Measurements from ENCODE around the gene CFB. TPM values are rescaled to one million over a fixed set of nuclear protein-coding genes. Genes with fewer than 3 reads are reported as not detected.
"Not testable (repeated sequence)": the region's sequence is repeated elsewhere in the genome, so short reads cannot be mapped to it uniquely, and the experiment has no call there.

The CFB gene
- total RNA-seq, 4 donors from 2014 or later = 23.1 to 183 (median 89.9) TPM

GRCh38 chr6:31979238-31979898 lies 33.5 kb downstream of the CFB start:
- Histone ChIP-seq H3K27ac (no peak overlapping the region), H3K4me1 (no peaks in the 10 kb centered on the region)
- no peak for DNase-seq

GRCh38 chr6:31980195-31980876 lies 34.4 kb downstream of the CFB start:
- H3K9me3 ChIP-seq, H3K4me1 ChIP-seq, H3K4me3 ChIP-seq, H3K27me3 ChIP-seq, H3K27ac ChIP-seq: not testable (repeated sequence)
- peak in 1 of 3 donors; percentile 11 for DNase-seq
- H3K36me3 ChIP-seq = peaks cover 0 to 11% (median 0%) of the 10 kb centered on the region in 3 donors

More at GRCh38 chr6:31979238-31979898, 33.5 kb downstream of the CFB start:
- no peaks in the 10 kb centered on the region for H3K27me3 ChIP-seq
- peaks cover 0 to 11% (median 0%) of the 10 kb centered on the region in 3 donors for H3K36me3 ChIP-seq
- no peak for TF ChIP-seq POLR2A (IDR thresholded peaks at IDR 0.05)
- TF ChIP-seq CTCF (IDR thresholded peaks at IDR 0.05) = no peak
- H3K9me3 ChIP-seq = no peaks in the 10 kb centered on the region
- H3K4me3 ChIP-seq = no peak overlapping the region

GRCh38 chr6:31980998-31981397 lies 35.1 kb downstream of the CFB start:
- H3K4me3 ChIP-seq, H3K27me3 ChIP-seq, H3K27ac ChIP-seq, H3K4me1 ChIP-seq, H3K9me3 ChIP-seq, DNase-seq: not testable (repeated sequence)
- H3K36me3 ChIP-seq = peaks cover 0 to 11% (median 0%) of the 10 kb centered on the region in 3 donors

- H3K4me1 ChIP-seq, H3K4me3 ChIP-seq, DNase-seq, H3K27ac ChIP-seq, H3K27me3 ChIP-seq, H3K9me3 ChIP-seq: not testable (repeated sequence)
- H3K36me3 ChIP-seq = peaks cover 0 to 11% (median 0%) of the 10 kb centered on the region in 3 donors
These were observed 35.8 kb downstream of the CFB start, which contains the start of gene C4A for GRCh38 chr6:31981744-31982143. C4A (plus strand) TSS chr6:31982057; CDS start chr6:31982108, 51 bp downstream.

- not testable (repeated sequence) for H3K27me3 ChIP-seq, H3K27ac ChIP-seq, H3K9me3 ChIP-seq, H3K36me3 ChIP-seq, H3K4me3 ChIP-seq, H3K4me1 ChIP-seq, DNase-seq
These were observed 43.5 kb downstream of the CFB start for GRCh38 chr6:31989363-31989762.

- not testable (repeated sequence) for H3K9me3 ChIP-seq, H3K4me1 ChIP-seq, H3K27me3 ChIP-seq, H3K27ac ChIP-seq, H3K36me3 ChIP-seq, H3K4me3 ChIP-seq
- peak in 1 of 3 donors; percentile 21 for DNase-seq
These were observed 48.5 kb downstream of the CFB start for GRCh38 chr6:31994421-31994820.

GRCh38 chr6:31996385-31996784 lies 50.5 kb downstream of the CFB start:
- H3K36me3 ChIP-seq, H3K9me3 ChIP-seq, H3K27ac ChIP-seq, H3K4me3 ChIP-seq, H3K4me1 ChIP-seq, H3K27me3 ChIP-seq: not testable (repeated sequence)
- peak in 2 of 3 donors; percentile 14 to 26 for DNase-seq

Small RNA genes within 50 kb of the gene (small RNA-seq; reads per million reads assigned to genes)
- 0 reads per million in 2 donors for gene AL645922.1

Other genes starting within 250 kb of the CFB start
- gene ABHD16A, start 242.8 kb upstream of the CFB start, total RNA-seq = 10 to 100 TPM; 44.1 to 92.6 (median 63.1) TPM
- not detected for gene LY6G6F, start 239.2 kb upstream of the CFB start, total RNA-seq
- not detected for gene LY6G6D, start 230.7 kb upstream of the CFB start, total RNA-seq
- gene LY6G6C, start 224.3 kb upstream of the CFB start, total RNA-seq = not detected
- not detected for gene MPIG6B, start 222.7 kb upstream of the CFB start, total RNA-seq
- 100 to 1,000 TPM in 1 of 4 donors, 10 to 100 TPM in 3; 25.6 to 136 (median 53.3) TPM for gene DDAH2, start 216.8 kb upstream of the CFB start, total RNA-seq
- 100 to 1,000 TPM; 207 to 307 (median 270) TPM for gene CLIC1, start 209.6 kb upstream of the CFB start, total RNA-seq
- gene MSH5, start 206.1 kb upstream of the CFB start, total RNA-seq = 10 to 100 TPM; 21.4 to 72.6 (median 46.1) TPM
- 10 to 100 TPM in 1 of 4 donors, 1 to 10 TPM in 3; 6.6 to 10.3 (median 9.5) TPM for gene SAPCD1, start 183.4 kb upstream of the CFB start, total RNA-seq
- 10 to 100 TPM in 3 of 4 donors, not detected in 1; 16.8 to 26.0 (median 19.7) TPM for gene VWA7, start 168.8 kb upstream of the CFB start, total RNA-seq
- gene VARS1, start 150.3 kb upstream of the CFB start, total RNA-seq = 10 to 100 TPM; 33.9 to 53.6 (median 44.7) TPM
- 10 to 100 TPM; 11.8 to 42.9 (median 19.1) TPM for gene LSM2, start 139.1 kb upstream of the CFB start, total RNA-seq
- 1 to 10 TPM in 2 of 4 donors, under 1 TPM in 1, not detected in 1; 0.88 to 1.7 (median 1.5) TPM for gene HSPA1L, start 130.8 kb upstream of the CFB start, total RNA-seq
- gene HSPA1A, start 130.6 kb upstream of the CFB start, total RNA-seq = 100 to 1,000 TPM in 1 of 4 donors, 10 to 100 TPM in 3; 38.1 to 123 (median 67.0) TPM
- 100 to 1,000 TPM in 3 of 4 donors, 10 to 100 TPM in 1; 85.7 to 199 (median 146) TPM for gene HSPA1B, start 118.4 kb upstream of the CFB start, total RNA-seq
- 100 to 1,000 TPM in 1 of 4 donors, 10 to 100 TPM in 3; 11.6 to 100 (median 81.8) TPM for gene NEU1, start 83.3 kb upstream of the CFB start, total RNA-seq
- gene SLC44A4, start 67.1 kb upstream of the CFB start, total RNA-seq = 100 to 1,000 TPM in 3 of 4 donors, 10 to 100 TPM in 1; 64.4 to 508 (median 436) TPM
- gene EHMT2, start 48.4 kb upstream of the CFB start, total RNA-seq = 10 to 100 TPM; 25.0 to 75.1 (median 50.6) TPM
- 1 to 10 TPM in 3 of 4 donors, not detected in 1; 1.0 to 5.0 (median 1.9) TPM for gene ZBTB12, start 44.0 kb upstream of the CFB start, total RNA-seq
- gene C2, start 18.4 kb upstream of the CFB start, total RNA-seq = 10 to 100 TPM; 15.3 to 63.2 (median 38.4) TPM
- 10 to 100 TPM; 45.4 to 59.7 (median 50.2) TPM for gene NELFE, start 12.9 kb downstream of the CFB start, total RNA-seq
- 100 to 1,000 TPM in 2 of 4 donors, 10 to 100 TPM in 2; 81.3 to 130 (median 107) TPM for gene SKIC2, start 13.1 kb downstream of the CFB start, total RNA-seq
- 10 to 100 TPM; 15.1 to 47.9 (median 24.1) TPM for gene DXO, start 26.0 kb downstream of the CFB start, total RNA-seq
- 10 to 100 TPM; 13.7 to 56.9 (median 20.8) TPM for gene C4A, start 36.0 kb downstream of the CFB start, total RNA-seq
- gene C4B, start 68.7 kb downstream of the CFB start, total RNA-seq = 10 to 100 TPM; 11.0 to 80.0 (median 20.3) TPM
- 1 to 10 TPM in 1 of 4 donors, not detected in 3; 1.2 TPM for gene CYP21A2, start 92.3 kb downstream of the CFB start, total RNA-seq
- gene TNXB, start 163.2 kb downstream of the CFB start, total RNA-seq = 100 to 1,000 TPM in 2 of 4 donors, 10 to 100 TPM in 2; 38.5 to 301 (median 117) TPM
- 100 to 1,000 TPM in 3 of 4 donors, 10 to 100 TPM in 1; 75.3 to 408 (median 156) TPM for gene ATF6B, start 182.2 kb downstream of the CFB start, total RNA-seq
- gene FKBPL, start 184.2 kb downstream of the CFB start, total RNA-seq = 1 to 10 TPM; 5.1 to 6.6 (median 5.6) TPM
- 1 to 10 TPM in 3 of 4 donors, not detected in 1; 3.1 to 4.1 (median 3.8) TPM for gene PRRT1, start 205.8 kb downstream of the CFB start, total RNA-seq
- 100 to 1,000 TPM in 1 of 4 donors, 10 to 100 TPM in 2, 1 to 10 TPM in 1; 7.4 to 121 (median 26.9) TPM for gene PPT2, start 208.0 kb downstream of the CFB start, total RNA-seq
- 10 to 100 TPM in 3 of 4 donors, 1 to 10 TPM in 1; 8.9 to 28.1 (median 16.2) TPM for gene EGFL8, start 218.5 kb downstream of the CFB start, total RNA-seq
- gene AGPAT1, start 230.0 kb downstream of the CFB start, total RNA-seq = 100 to 1,000 TPM in 1 of 4 donors, 10 to 100 TPM in 3; 28.9 to 140 (median 90.7) TPM
- 100 to 1,000 TPM in 3 of 4 donors, 10 to 100 TPM in 1; 84.2 to 199 (median 115) TPM for gene RNF5, start 232.3 kb downstream of the CFB start, total RNA-seq
- gene AGER, start 238.2 kb downstream of the CFB start, total RNA-seq = 10 to 100 TPM in 2 of 4 donors, 1 to 10 TPM in 2; 2.8 to 31.4 (median 9.2) TPM
- 10 to 100 TPM; 33.3 to 74.3 (median 64.4) TPM for gene PBX2, start 244.1 kb downstream of the CFB start, total RNA-seq
- gene GPSM3, start 246.5 kb downstream of the CFB start, total RNA-seq = 10 to 100 TPM in 2 of 4 donors, 1 to 10 TPM in 2; 5.3 to 38.8 (median 10.3) TPM

All from Peyer's patch (tissue), 4 donors.